ENCODE measurements around the gene SNCG.
"Not testable (repeated sequence)": the region's sequence is repeated elsewhere in the genome, so short reads cannot be mapped to it uniquely, and the experiment has no call there.

Gene SNCG
- 0 reads per million in 2 donors for total RNA-seq

- DNase-seq = no peak
Measured at GRCh38 chr10:86958116-86958900, at the start of gene SNCG. SNCG (plus strand) TSS chr10:86958599; CDS start chr10:86958698, 99 bp downstream.

DNA sequence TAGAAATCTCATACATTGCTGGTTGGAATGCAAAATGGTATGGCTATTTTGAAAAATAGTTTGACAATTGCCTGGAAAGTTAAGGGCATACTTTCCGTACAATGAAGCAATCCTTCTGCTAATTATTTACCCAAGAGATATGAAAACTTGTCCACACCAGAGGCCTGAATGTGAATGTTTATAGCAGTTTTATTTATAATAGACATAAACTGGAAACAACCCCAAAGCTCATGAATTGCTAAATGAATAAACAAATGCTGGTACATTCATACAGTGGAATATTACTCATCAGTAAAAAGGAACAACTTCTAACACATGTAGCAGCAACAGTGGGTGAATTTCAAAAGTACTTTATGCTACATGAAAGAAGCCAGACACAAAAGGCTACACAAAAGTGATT, 43.7 kb upstream of the SNCG start:
- DNase-seq = no peak

DNA sequence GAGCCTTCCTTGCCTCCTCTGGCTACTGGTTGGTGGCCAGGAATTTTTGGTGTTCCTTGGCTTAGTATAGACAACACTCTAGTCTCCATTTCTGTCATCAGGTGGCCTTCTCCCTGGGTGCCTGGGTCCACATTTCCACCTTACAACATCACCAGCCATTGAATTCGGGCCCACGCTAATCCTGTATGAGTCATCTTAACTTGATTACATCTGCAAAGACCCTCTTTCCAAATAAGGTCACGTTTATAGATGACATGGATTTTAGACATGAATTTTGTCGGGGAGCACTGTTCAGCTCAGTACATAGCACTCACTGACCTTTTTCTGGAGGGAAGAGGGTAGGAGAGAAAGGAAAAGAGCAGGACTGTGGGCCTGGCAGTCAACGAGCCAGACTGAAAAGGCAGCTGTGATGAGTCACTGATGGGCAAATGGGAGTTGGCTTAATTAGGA, 40.4 kb upstream of the SNCG start:
- DNase-seq = no peak

DNA sequence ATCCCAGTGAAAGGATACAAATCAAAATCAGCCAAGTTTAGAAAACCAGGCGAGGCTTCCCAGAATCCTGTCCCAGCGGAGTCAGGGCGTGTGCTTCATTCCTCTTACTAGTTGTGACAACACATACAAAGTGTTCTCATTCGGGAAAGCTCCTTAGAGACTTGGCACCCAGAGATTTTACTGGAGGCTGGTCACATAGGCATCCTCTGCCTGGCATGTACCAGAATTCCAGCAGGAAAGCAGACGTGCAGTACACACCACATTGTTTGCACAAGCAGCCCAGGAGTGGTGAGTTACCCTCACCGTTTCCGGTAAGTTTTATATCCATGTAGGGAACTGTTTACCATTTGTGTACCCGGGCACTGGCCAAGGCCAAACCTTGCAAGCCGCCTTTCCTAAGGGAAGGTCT, 35.8 kb upstream of the SNCG start:
- DNase-seq = no peak

GRCh38 chr10:86929468-86930380, 28.7 kb upstream of the SNCG start:
- no peak for DNase-seq

- no peak for DNase-seq
Measured at GRCh38 chr10:86931872-86932271, 26.5 kb upstream of the SNCG start.

- no peak for DNase-seq
Measured at GRCh38 chr10:86932674-86933073, 25.7 kb upstream of the SNCG start.

DNA sequence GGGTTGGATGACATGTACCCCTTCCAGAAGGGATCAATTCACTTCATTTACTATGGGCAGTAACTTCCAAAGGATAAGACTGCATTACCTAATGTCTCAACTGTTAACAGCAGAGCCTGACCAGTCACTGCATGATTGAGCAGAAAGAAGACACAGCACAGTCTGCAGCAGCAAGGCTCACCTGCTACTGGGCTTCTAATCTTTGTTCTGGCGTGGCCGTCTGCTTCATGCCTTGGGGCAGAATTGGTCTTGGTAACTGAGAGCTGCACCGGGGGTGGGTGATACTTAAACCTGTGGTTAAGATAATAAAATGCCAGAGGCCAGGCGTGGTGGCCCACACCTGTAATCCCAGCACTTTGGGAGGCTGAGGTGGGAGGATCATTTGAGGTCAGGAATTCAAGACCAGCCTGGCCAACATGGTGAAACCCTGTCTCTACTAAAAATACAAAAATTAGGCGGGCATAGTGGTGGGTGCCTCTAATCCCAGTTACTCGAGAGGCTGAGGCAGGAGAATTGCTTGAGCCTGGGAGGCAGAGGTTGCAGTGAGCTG, 24.2 kb upstream of the SNCG start:
- DNase-seq = not testable (repeated sequence)

GRCh38 chr10:86936661-86937501, 21.5 kb upstream of the SNCG start:
- no peak for DNase-seq

DNA sequence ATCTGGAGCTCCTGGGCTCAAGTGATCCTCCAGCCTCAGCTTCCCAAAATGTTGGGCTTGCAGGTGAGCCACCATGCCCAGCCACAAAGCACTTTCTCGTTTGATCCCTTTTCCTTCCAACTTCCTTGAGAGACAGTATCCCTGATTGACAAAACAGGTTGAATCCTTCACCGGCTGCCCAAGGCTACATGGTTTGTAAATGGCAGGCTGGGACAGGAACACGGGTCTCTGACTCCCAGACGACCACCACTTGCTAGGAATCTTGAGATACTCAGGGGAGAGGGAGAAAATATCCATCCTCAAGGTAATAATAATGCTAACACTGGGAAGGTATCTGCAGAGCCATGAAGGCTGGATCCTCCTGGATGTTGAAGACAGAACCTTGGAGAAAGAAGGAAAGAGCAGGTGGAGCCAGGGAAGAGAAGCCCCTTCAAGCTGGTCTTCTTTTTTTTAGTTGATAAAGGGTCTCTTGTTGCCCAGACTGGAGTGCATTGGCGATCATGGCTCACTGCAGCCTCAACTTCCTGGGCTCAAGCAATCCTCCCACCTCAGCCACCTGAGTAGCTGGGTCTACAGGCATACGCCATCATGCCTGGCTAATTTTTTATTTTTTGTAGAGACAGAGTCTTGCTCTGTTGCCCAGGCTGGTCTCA, 20.8 kb upstream of the SNCG start:
- no peak for DNase-seq

- no peak for DNase-seq
Measured at GRCh38 chr10:86938260-86938659, 20.1 kb upstream of the SNCG start.

DNA sequence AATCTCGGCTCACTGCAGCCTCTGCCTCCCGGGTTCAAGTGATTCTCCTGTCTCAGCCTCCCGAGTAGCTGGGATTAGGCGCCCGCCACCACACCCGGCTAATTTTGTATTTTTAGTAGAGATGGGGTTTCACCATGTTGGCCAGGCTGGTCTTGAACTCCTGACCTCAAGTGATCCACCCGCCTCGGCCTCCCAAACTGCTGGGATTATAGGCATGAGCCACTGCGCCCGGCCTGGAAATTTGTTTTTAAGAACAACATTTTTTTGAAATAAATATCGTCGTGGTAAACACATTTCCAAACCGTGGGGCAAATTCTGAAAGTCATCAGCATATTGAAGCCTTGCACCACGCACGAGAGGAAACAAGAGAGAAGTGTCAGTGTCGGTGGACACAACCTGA, 18.3 kb upstream of the SNCG start:
- DNase-seq = not testable (repeated sequence)

DNA sequence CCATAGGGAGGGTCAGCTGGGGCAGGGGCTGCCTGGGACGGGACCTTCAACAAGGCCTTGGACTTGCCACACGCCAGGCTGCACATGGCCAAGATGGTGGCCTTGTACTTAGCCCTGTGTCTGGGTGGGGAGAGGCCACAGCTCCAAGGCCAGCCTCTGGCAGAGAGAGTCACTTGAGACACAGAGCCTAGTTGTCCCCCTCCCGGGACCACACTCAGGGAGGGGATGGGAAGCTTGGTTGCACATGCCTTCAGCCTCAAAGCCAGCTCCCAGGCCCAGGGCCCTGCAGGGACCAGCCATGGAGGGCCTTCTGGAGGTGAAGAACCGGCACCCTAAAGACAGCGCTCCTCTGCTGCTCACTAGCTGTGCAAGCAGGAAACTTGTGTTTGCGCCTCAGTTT, 17.7 kb upstream of the SNCG start:
- DNase-seq = no peak

DNA sequence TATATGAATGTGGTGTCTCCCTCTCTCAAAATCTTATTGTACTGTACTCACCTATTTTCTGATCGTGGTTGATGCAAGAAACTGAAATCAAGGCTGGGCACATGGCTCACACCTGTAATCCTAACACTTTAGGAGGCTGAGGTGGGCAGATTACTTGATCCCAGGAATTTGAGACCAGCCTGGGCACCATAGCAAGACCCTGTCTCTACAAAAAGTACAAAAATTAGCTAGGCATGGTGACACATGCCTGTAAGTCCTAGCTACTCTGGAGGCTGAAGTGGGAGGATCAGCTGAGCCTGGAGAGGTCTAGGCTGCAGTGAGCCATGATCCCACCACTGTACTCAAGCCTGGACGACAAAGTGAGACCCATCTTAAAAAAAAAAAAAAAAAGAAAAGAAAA, 17.0 kb upstream of the SNCG start:
- no peak for DNase-seq

DNA sequence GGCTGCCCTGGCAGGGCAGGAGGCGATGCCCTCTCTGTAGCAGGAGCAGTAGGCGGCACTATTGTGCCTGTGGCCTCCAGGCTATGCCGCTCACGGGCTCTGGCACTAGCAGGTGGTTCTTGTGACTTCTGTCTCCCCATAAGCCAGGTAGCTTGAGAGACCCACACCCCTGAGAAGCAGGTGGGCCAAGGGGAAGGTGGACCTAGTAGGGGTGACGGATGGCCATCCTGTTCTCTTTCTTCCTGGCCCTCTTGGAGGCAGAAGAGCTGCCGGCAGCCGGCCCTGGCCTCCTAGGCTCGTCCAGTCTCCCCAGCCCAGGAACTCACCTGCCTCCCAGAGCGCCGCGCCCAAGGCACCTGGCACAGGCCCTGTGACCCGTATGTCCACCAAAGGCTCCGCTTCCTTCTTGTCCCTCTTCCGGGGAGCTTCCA, 16.4 kb upstream of the SNCG start:
- DNase-seq = no peak

DNA sequence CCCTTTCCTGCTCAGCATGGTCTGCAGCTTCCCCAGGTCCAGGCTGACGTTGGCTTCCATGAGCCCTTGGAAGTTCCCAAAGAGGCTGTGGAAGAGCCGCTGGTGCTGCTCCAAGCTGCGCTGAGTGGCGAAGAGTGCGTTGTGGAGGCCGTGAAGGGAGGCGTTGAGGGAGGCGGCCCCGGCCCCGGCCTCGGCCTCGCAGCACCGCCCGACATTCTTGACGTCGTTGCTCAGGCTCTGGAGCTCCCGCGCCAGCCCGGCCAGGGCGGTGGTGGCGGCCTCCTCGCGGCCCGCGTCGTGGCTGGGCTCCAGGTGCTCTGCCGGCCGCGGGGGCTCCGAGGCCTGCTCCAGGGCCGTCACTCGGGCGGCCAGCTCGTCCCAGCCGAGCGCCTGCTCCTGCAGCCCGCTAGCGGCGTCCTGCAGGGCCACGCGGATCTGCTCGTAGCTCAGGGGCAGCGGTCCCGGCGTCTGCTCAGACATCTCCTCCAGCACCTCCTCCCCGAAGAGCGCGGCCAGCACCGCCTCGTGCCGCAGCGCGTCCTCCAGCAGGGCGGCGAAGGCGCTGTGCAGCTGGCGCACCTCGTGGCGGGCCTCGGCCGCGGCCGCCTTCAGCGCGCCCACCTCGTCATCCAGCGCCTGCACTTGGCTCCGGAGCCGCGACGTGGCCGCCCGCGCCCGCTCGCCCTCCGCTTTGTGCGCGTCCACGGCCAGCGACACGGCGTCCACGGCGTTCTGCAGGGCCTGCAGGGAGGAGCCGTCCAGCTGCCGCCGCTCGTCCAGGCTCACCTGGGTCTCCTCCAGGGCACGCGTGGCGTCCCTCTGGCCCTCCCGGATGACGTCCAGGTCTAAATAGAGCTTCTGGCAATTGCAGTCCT, 15.7 kb upstream of the SNCG start:
- no peak for DNase-seq

DNA sequence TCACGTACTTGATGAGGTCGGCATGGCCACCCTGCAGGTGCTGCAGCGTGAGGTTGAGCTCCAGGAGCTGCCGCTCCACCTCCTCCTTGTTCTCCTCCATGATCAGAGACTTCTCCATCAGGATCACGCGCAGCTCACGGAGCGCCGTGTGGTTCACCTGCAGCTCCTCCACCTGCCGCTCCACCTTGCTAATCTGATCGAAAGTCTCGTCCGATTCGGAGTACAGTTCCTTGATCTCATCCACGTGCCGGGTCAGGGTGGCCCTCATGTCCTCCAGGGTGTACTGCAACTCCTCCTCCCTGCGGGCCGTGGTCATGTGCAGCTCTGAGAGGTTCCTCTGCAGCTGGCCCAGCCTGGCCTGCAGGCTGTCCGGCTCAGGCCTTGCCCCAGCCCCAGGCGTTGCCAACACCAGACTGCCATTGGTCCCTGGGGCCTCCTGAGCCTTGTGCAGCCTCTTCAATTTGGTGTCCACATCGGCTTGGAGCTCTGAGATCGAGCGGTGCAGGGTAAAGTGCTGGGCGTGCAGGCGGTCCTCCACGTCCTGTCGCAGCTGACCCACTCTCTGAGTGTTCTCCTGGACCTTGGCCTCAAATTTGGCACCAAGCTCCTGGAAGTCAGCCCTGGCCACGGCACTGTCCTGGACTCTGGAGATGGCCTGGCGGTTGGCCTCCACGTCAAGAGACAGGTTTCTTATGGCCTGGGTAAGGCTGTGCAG, 14.9 kb upstream of the SNCG start:
- DNase-seq = no peak

DNA sequence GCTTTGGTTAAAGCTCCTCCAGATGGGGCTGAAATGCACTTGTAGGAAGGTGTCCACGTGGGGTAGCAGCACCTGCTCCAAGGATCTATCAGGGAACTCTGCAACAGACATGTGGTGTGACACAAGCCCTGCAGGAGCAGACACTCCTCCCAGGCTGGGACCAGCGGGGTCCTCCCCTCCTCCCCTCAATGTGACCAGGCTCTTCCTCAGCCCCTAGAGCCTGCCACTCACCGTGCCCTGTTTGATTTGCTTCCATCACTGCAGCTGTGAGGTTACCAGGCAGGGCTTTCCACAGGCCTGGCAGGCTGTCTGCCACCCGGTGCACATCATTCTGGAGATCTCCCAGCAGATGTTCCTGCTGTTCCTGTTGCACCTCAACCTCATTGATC, 14.4 kb upstream of the SNCG start:
- no peak for DNase-seq

DNA sequence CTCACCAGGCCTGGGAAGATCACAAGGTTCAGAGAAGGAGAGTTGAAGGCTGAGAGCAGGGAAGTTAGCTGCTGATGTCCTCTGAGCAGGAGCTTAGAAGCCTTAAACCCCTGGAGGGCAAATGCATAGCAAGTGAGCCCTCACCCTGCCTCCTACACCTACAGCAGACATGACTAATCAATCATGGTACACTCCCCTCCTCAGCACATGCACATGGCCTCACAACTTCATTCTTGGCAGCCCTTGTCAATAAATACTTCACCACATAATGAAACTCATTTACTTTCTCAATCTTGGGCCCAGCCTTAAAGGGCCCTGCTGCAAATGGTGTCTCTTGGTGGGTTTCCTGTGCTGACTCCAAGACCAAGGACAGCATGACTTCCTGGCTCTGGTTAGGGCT, 13.9 kb upstream of the SNCG start:
- DNase-seq = no peak

DNA sequence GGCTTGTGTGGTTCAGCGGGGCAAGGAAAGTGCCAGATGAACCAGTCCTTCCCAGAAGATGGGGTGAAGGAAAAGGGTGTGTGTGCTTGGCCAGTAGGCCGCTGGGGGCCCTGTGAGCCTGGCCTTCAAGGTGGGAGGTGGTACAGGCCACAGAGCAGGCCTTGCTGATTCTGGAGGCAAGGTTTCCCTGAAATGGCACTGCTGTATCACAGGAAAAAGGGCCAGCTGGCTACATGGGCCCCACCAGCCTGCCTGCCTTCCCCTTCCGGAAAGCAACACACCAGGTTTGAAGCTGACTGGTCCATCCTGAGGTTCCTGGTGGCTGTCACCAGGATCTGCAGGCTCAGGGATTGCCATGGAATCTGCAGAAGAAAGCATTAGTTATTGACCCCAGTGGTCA, 13.5 kb upstream of the SNCG start:
- DNase-seq = no peak
